GM12865 (cell line): ENCODE measurements around the gene INF2.
A peak's percentile ranks its signal among the peaks of the same experiment; 100 is the strongest.

ENCODE experiments used
- DNase-seq: peaks from one replicate; pipeline ENCODE4 v3.0.0; 2010; ENCODE audit warnings: low read depth
- H3K4me3 ChIP-seq: 2 replicates; pipeline ENCODE4 v1.5.1; 2011; ENCODE audit warnings: mild to moderate bottlenecking, low read depth, low read length, control low read depth
- CTCF ChIP-seq: IDR thresholded peaks from 2 replicates; pipeline ENCODE4 v1.5.1; 2011; ENCODE audit warnings: low read length, control low read depth, low read depth, inconsistent platforms; ENCODE audit not compliant: insufficient read depth; ENCODE audit errors: missing control alignments

Gene INF2

GRCh38 chr14:104729835-104730181 is 40.4 kb downstream of the INF2 start:
- no peak overlapping the region for H3K4me3 ChIP-seq
- no peak for DNase-seq
- TF ChIP-seq CTCF: no peak

DNA sequence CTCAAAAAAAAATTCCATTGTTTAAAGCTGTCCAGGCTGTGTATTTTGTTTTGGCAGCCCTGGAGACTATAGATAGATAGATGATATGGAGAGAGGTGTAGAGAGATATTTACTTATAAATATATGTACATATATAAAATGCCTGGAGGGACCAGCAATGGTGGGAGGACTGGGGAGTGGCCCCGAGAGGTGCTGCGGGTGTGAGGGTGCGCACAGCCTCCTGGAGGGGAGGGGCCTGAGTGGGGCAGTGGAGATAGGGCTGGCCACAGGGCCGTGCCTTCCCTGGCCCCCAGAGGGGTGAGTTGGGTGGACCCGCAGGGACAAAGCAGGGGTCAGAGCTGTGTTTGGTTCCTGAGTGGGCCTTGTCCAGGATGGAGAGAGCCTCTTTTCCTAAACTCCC is 41.1 kb downstream of the INF2 start:
- H3K4me3 ChIP-seq: no peak overlapping the region
- DNase-seq: no peak
- TF ChIP-seq CTCF: no peak

DNA sequence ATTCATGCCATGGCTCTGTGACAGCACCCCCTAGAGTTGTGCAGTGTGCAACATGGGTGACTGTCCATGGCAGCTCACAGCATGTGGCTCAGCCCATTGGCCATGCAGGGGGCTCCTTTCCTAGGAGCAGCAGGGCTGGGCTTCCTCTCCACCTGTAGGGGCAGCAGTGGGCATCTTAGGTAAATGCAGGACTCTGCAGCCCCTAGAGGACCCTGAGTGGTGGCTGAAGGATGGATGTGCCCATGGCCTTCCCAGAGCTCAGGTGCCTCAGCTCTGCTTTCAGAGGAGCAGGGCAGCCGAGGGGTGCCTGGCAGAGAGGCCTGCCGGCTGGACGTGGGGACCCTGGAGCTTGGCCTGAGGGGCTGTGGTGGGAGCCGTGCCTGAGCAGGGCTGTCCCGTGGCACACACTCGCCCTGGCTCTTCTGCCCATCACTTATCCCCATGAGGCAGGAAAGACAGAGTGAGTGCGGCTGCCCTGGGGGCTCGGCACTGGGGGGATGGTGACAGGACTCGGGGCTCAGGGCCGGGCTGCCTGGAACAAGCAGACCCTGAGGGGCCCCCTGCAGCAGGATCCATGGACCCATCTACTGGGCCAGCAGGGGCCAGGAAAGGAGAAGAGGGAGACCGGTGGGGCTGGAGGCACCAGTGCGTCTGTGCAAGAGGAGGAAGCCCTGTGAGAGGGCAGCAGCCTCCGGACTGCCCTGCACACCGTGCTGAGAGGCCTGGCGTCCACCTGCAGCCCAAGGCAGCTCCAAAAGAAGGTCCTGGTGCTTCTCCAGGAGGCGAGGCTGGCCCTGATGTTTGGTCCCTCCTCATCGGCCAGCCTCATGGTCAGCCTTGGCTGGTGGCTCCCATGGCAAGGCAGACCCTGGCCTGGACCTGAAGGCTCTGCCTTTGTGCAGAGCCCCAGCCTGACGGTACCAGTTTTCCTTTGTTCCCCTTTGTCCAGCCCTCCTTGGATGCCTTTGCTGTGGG is 42.2 kb downstream of the INF2 start:
- no peak for DNase-seq
- no peak overlapping the region for H3K4me3 ChIP-seq
- peak; percentile 31 for TF ChIP-seq CTCF

DNA sequence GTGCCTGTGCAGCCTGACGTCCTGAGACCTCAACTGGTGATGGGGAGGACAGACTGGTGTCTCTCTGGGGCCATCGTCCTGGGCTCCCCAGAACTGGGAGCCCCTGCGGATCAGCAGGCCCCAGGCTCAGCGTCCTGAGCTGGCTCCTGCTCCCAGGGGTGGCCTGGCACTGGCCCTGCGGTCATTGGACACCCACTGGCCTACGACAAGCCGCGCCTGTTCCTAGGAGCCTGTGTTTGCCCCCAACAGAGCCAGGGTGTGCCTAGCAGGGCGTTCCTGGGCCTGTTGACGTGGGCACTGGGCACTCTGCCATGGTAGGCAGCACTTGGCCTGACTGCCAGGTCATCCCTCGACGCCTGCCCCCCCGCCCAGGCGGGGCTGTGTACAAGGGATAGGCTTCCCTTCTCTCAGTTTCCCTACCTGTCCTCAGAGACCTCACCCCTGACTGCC is 43.0 kb downstream of the INF2 start:
- H3K4me3 ChIP-seq: no peak overlapping the region
- DNase-seq: no peak
- TF ChIP-seq CTCF: no peak

DNA sequence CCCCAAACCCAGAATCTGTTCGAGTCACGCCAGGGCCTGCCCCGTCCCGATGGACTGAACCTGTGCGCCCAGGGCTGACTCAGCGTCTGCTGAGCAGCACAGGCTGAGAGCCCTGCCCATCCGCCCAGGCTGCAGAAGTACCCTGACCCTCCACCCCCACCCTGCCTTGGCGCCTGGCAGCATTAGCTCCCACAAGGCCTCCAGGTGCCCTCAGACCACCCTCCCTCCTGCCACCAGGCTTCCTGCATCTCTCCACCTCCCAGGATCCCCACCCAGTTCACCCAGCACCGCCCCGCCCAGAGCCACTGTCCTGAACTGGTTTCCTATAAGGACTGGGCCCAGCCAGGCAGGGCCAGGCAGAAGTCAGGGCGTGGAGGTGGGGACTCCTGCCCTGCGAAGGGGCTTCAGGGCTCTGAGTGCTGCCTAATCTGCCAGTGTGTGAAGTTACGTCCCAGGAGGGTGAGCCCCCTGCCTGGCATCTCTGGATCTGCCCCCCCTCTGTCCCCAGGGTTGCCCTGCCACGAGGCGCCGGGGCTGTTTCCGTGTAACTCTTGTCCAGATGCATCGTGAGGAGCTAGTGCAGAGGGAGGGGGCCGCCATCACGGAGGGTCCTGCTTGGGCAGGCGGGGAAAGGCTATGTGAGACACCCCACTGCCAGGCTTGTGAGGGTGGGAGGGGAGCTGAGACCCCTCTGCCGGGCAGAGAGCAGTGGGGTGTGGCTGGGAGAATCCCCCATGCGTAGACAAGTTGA is 43.7 kb downstream of the INF2 start:
- no peak for DNase-seq
- no peak for TF ChIP-seq CTCF
- no peak overlapping the region for H3K4me3 ChIP-seq

- no peak for TF ChIP-seq CTCF
- H3K4me3 ChIP-seq: no peak overlapping the region
- no peak for DNase-seq
Observed at GRCh38 chr14:104734051-104734587, 44.7 kb downstream of the INF2 start.
